Muscle of arm (tissue), 12 donors: ENCODE measurements around the gene C1R. TPM values are rescaled to one million over a fixed set of nuclear protein-coding genes. Genes with fewer than 3 reads are reported as not detected.
"Not testable (repeated sequence)": the region's sequence is repeated elsewhere in the genome, so short reads cannot be mapped to it uniquely, and the experiment has no call there.

Source experiments
- DNase-seq: peaks from one replicate; pipeline ENCODE4 v3.0.0-alpha.2; 2013
- polyA plus RNA-seq, 12 donors: library from polyadenylated mRNA; unstranded; fragments of 120-200 nt; gene quantifications; one replicate each; pipeline ENCODE4 v1.2.1, GENCODE V29; 2013; ENCODE audit not compliant: insufficient read length in 12 of 12

Gene C1R
- polyA plus RNA-seq, 12 donors: 71.8 to 139 (median 79.7) TPM; not detected in 1

- DNase-seq: no peak
These were observed 52.8 kb downstream of the C1R start for GRCh38 chr12:7039403-7039802.

- DNase-seq: no peak
These were observed 53.7 kb downstream of the C1R start for GRCh38 chr12:7038591-7038990.

GRCh38 chr12:7037411-7037810 lies 54.8 kb downstream of the C1R start:
- not testable (repeated sequence) for DNase-seq

- DNase-seq: no peak
These were observed 56.8 kb downstream of the C1R start for GRCh38 chr12:7035463-7035862.

- DNase-seq: no peak
These were observed 57.8 kb downstream of the C1R start for GRCh38 chr12:7034464-7034863.

GRCh38 chr12:7032990-7033389 lies 59.3 kb downstream of the C1R start:
- no peak for DNase-seq

GRCh38 chr12:7031306-7031705 lies 60.9 kb downstream of the C1R start:
- no peak for DNase-seq

Other genes with a start within 250 kb of the C1R start
- gene CDCA3, start 241.2 kb downstream of the C1R start, polyA plus RNA-seq: 10 to 100 TPM in 11 of 12 donors, not detected in 1; 11.5 to 31.8 (median 20.5) TPM
- 10 to 100 TPM in 11 of 12 donors, not detected in 1; 46.8 to 77.4 (median 59.6) TPM for gene USP5, start 240.3 kb downstream of the C1R start, polyA plus RNA-seq
- gene TPI1, start 224.9 kb downstream of the C1R start, polyA plus RNA-seq: 1,000 to 10,000 TPM in 4 of 12 donors, 100 to 1,000 TPM in 7, not detected in 1; 520 to 1,204 (median 950) TPM
- gene SPSB2, start 219.1 kb downstream of the C1R start, polyA plus RNA-seq: 1 to 10 TPM in 11 of 12 donors, not detected in 1; 3.0 to 9.9 (median 4.6) TPM
- gene LRRC23, start 187.6 kb downstream of the C1R start, polyA plus RNA-seq: 10 to 100 TPM in 9 of 12 donors, 1 to 10 TPM in 2, not detected in 1; 9.2 to 13.7 (median 11.4) TPM
- gene ENO2, start 177.9 kb downstream of the C1R start, polyA plus RNA-seq: 10 to 100 TPM in 3 of 12 donors, 1 to 10 TPM in 8, not detected in 1; 5.1 to 21.8 (median 8.2) TPM
- 100 to 1,000 TPM in 2 of 12 donors, 10 to 100 TPM in 9, not detected in 1; 54.6 to 137 (median 60.9) TPM for gene ATN1, start 164.5 kb downstream of the C1R start, polyA plus RNA-seq
- gene RNU7-1, start 148.6 kb downstream of the C1R start, polyA plus RNA-seq: 10 to 100 TPM in 1 of 12 donors, 1 to 10 TPM in 1, not detected in 10; 9.0 to 12.4 TPM
- gene C12orf57, start 148.4 kb downstream of the C1R start, polyA plus RNA-seq: 100 to 1,000 TPM in 11 of 12 donors, not detected in 1; 107 to 185 (median 136) TPM
- gene PTPN6, start 141.1 kb downstream of the C1R start, polyA plus RNA-seq: 10 to 100 TPM in 2 of 12 donors, 1 to 10 TPM in 9, not detected in 1; 3.4 to 41.4 (median 4.0) TPM
- gene PHB2, start 121.8 kb downstream of the C1R start, polyA plus RNA-seq: 100 to 1,000 TPM in 11 of 12 donors, not detected in 1; 224 to 298 (median 265) TPM
- 10 to 100 TPM in 11 of 12 donors, not detected in 1; 10.8 to 37.1 (median 29.6) TPM for gene EMG1, start 121.5 kb downstream of the C1R start, polyA plus RNA-seq
- 10 to 100 TPM in 11 of 12 donors, not detected in 1; 16.1 to 29.3 (median 21.3) TPM for gene LPCAT3, start 74.0 kb downstream of the C1R start, polyA plus RNA-seq
- gene C1S, start 31.7 kb downstream of the C1R start, polyA plus RNA-seq: 100 to 1,000 TPM in 3 of 12 donors, 10 to 100 TPM in 8, not detected in 1; 57.3 to 132 (median 66.8) TPM
- gene C1RL, start 16.8 kb upstream of the C1R start, polyA plus RNA-seq: 10 to 100 TPM in 9 of 12 donors, 1 to 10 TPM in 2, not detected in 1; 8.6 to 38.7 (median 12.8) TPM
- 10 to 100 TPM in 1 of 12 donors, 1 to 10 TPM in 9, not detected in 2; 2.1 to 18.2 (median 3.5) TPM for gene RBP5, start 36.4 kb upstream of the C1R start, polyA plus RNA-seq
- 10 to 100 TPM in 11 of 12 donors, not detected in 1; 13.4 to 35.4 (median 18.5) TPM for gene CLSTN3, start 37.9 kb upstream of the C1R start, polyA plus RNA-seq
- gene PEX5, start 97.2 kb upstream of the C1R start, polyA plus RNA-seq: 10 to 100 TPM in 11 of 12 donors, not detected in 1; 25.9 to 43.0 (median 35.8) TPM
- under 1 TPM in 7 of 12 donors, not detected in 5; 0.11 to 0.20 (median 0.15) TPM for gene ACSM4, start 211.6 kb upstream of the C1R start, polyA plus RNA-seq